Ascending aorta (tissue), 2 donors: Measurements from ENCODE around the gene SHQ1. TPM values are rescaled to one million over a fixed set of nuclear protein-coding genes. Genes with fewer than 3 reads are reported as not detected.
"Not testable (repeated sequence)": the region's sequence is repeated elsewhere in the genome, so short reads cannot be mapped to it uniquely, and the experiment has no call there.

Experiments used
- DNase-seq, 2 donors: peaks; one replicate each; pipeline ENCODE4 v3.0.0-alpha.2; 2019; ENCODE audit warnings: low spot score in 2 of 2
- H3K27ac ChIP-seq, 2 donors: fragments of 200-600 bp; sonication (generic); one replicate each; pipeline ENCODE4 v1.5.1; 2016 to 2017; ENCODE audit warnings: mild to moderate bottlenecking in 1 of 2
- H3K27me3 ChIP-seq: fragments of 200-600 bp; sonication (generic); one replicate; pipeline ENCODE4 v1.5.1; 2017
- H3K36me3 ChIP-seq, 2 donors: fragments of 200-600 bp; sonication (generic); one replicate each; pipeline ENCODE4 v1.5.1; 2016
- H3K4me1 ChIP-seq, 2 donors: fragments of 200-600 bp; sonication (generic); one replicate each; pipeline ENCODE4 v1.5.1; 2016 to 2017; ENCODE audit warnings: mild to moderate bottlenecking in 1 of 2
- H3K4me3 ChIP-seq, 2 donors: fragments of 200-600 bp; sonication (generic); one replicate each; pipeline ENCODE4 v1.5.1; 2016 to 2017; ENCODE audit warnings: mild to moderate bottlenecking in 1 of 2
- H3K9me3 ChIP-seq, 2 donors: fragments of 200-600 bp; sonication (generic); one replicate each; pipeline ENCODE4 v1.5.1; 2016
- intact Hi-C: fragments of 100-400 bp; cut with DNase I; formaldehyde crosslinking; loops from one replicate; pipeline ENCODE4 v1.15.1; 2023
- total RNA-seq: library from RNA; depleted of rRNA; stranded (reverse); fragments of >200 nt; gene quantifications from one replicate; pipeline ENCODE4 v1.1.0, GENCODE V29; 2016
- TF ChIP-seq, protein P1 (sequence below), 3 experiments: fragments of 200-600 bp in 2 of 3; fragments of 450-650 bp in 1 of 3; sonication (generic) in 2 of 3; IDR thresholded peaks; one replicate each; pipeline ENCODE4 v1.5.1; 2016 to 2019; ENCODE audit warnings: antibody characterized with exemption in 3 of 3, mild to moderate bottlenecking in 1 of 3, moderate library complexity in 1 of 3

The SHQ1 gene
- total RNA-seq, 1 donor from 2014 or later: 4.2 TPM

DNA sequence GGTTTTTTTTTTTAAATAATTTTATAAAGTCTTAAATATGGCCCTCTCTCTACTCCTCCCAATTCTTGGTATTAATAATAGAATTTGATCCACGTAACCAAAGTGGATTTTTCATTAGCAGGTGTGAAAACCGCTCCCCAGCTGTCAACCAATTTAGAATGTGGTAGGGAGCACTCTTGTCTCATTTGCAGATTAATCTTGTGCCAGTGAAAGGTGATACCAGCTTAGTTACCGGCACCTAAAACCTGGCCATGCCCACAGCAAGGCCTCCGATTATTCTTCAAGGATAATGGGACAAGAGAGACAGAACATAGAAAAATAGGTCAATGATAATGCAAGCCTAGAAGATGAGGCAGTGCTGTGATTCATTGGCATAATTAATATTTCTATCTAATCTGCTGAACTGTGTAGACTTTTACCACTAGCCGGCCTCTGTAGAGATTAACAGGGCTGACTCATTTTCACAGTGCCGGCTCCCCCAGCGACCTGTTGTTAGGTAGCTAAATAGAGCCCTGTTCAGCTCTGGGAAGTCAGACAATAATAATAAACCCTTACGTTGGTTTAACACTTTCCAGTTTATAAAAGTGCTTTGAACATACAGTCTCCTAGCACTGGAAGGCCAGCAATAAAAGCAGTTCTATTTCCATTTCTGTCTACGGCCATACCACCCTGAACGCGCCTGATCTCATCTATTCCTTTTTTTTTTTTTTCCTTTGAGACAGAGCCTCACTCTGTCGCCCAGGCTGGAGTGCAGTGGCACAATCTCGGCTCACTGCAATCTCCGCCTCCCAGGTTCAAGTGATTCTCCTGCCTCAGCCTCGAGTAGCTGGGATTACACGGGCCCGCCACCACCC, 102.9 kb downstream of the SHQ1 start:
- Histone ChIP-seq H3K9me3 (no peaks in the 10 kb centered on the region), H3K27ac (no peak overlapping the region), H3K36me3 (peaks cover 0 to 3% of the 10 kb centered on the region in 2 donors), H3K4me3 (no peak overlapping the region), H3K27me3 (no peaks in the 10 kb centered on the region), H3K4me1 (peaks cover 0 to 3% of the 10 kb centered on the region in 2 donors)
- DNase-seq: no peak
- TF ChIP-seq, protein P1, sequence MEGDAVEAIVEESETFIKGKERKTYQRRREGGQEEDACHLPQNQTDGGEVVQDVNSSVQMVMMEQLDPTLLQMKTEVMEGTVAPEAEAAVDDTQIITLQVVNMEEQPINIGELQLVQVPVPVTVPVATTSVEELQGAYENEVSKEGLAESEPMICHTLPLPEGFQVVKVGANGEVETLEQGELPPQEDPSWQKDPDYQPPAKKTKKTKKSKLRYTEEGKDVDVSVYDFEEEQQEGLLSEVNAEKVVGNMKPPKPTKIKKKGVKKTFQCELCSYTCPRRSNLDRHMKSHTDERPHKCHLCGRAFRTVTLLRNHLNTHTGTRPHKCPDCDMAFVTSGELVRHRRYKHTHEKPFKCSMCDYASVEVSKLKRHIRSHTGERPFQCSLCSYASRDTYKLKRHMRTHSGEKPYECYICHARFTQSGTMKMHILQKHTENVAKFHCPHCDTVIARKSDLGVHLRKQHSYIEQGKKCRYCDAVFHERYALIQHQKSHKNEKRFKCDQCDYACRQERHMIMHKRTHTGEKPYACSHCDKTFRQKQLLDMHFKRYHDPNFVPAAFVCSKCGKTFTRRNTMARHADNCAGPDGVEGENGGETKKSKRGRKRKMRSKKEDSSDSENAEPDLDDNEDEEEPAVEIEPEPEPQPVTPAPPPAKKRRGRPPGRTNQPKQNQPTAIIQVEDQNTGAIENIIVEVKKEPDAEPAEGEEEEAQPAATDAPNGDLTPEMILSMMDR (IDR thresholded peaks at IDR 0.05): no peak
- intact Hi-C loops: no loop called here

DNA sequence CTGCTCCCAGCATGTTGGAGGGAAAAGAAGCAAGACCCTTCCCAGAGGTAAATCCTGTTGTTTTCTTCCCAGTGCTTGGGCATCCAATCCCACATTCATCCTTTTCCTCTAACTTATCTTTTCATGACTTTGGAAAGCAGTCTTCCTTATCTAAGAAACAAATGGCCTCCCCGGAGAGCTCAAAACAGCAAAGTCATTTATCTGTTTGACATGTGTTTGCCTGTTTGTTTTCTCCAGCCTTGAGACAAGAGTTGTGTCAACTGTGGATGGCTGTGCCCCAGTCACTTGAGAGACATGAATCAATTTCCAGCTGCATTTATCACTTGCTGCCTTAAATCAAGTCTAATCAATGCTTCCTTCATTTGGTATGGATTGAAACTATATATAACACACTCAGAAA, 103.9 kb downstream of the SHQ1 start:
- intact Hi-C loops: no loop called here
- H3K9me3 ChIP-seq: no peaks in the 10 kb centered on the region
- no peak for DNase-seq
- TF ChIP-seq, protein P1 (IDR thresholded peaks at IDR 0.05): no peak
- H3K27me3 ChIP-seq: no peaks in the 10 kb centered on the region
- no peak overlapping the region for H3K27ac ChIP-seq
- H3K4me3 ChIP-seq: no peak overlapping the region
- peaks cover 0 to 3% of the 10 kb centered on the region in 2 donors for H3K4me1 ChIP-seq
- H3K36me3 ChIP-seq: no peaks in the 10 kb centered on the region

DNA sequence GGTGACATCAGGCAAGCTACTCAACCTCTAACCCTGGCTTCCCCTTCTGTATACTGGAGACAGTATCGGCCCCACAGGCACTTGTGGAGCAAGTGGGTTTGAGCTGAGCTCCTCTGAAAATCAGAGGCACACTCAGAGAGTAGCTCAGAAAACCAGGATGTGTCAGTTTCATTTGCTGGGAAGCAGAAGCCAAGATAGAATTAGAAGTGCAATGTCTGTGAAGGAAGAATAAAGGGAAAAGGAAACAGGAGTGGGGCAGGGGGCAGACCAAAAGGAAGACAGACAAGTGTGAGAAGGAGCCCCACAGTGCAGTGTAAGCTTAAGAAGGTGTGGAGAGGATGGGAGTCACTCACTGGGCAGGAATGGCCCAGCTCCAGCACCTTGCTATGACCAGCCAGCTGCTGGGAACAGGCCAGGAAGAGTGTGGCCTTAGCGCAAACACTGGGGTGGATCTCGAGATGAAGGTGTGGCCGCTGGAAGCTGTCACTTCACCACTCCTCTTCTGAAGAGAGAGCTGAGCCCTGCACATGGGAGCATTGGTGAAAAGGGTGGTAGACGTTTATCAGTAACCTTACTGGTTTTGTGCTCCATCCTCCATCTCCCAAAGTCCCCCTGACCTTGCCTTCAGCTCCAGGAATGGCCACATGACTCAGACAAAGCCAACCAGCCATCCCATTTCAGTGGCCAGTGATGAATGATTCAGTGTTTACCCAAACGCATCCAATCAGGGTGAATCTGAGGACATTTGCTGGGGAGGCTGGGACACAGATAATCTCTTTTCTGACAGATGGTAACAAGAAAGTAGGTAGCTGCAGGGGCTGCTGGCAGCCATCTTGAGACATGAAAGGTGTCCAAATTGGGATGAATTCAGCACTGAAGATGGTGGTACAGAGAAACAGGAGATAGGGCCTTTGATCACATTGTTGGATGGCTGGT, 108.4 kb downstream of the SHQ1 start:
- DNase-seq: no peak
- Histone ChIP-seq H3K27ac (no peak overlapping the region), H3K9me3 (peaks cover 0 to 2% of the 10 kb centered on the region in 2 donors), H3K4me1 (peaks cover 0 to 3% of the 10 kb centered on the region in 2 donors), H3K36me3 (no peaks in the 10 kb centered on the region), H3K4me3 (no peak overlapping the region), H3K27me3 (no peaks in the 10 kb centered on the region)
- intact Hi-C loops: no loop called here
- TF ChIP-seq, protein P1 (IDR thresholded peaks at IDR 0.05): no peak

DNA sequence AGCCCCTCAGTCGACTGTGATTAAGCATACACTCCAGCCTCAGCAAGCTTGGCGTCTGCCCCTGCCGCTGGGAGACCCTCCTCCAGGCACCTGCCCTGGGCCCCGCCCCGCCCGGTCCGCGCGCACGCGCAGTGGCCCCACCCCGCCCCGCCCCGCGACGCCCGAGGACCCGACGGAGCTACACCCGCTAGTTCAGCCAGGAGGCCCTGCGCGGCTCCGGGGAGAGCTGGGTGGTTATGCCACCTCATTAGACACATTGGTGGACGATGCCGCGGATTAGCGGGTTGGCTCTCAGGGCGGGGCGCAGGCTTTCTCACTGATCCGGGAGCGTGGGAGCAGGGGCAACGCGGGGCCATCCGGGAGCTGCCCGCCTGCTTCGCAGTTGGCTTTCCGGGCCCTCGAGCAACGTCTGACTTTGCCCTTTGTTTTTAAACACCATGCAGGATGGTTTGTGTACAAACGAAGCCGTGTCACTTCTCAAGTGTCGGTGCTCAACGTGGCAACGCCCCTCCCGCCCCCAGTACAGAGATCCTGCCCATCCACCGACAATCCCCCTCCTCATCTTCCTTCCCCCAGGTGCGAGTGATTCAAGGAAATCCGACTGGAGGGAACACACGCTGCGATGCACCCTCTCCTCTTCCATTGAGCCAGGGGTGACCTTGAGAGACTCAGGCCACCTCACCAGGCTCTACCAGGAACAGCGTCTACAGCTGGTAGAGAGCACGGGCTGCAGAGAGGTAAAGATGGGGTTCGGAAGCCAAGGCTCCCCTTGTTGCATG, 109.3 kb downstream of the SHQ1 start:
- H3K9me3 ChIP-seq: peaks cover 0 to 5% of the 10 kb centered on the region in 2 donors
- intact Hi-C loops: no loop called here
- H3K27ac ChIP-seq: no peak overlapping the region
- peak overlapping the region; percentile 39 to 54 for H3K4me3 ChIP-seq
- H3K27me3 ChIP-seq: no peaks in the 10 kb centered on the region
- TF ChIP-seq, protein P1 (IDR thresholded peaks at IDR 0.05): no peak
- no peak for DNase-seq
- no peaks in the 10 kb centered on the region for H3K36me3 ChIP-seq
- peaks cover 0 to 3% of the 10 kb centered on the region in 2 donors for H3K4me1 ChIP-seq

DNA sequence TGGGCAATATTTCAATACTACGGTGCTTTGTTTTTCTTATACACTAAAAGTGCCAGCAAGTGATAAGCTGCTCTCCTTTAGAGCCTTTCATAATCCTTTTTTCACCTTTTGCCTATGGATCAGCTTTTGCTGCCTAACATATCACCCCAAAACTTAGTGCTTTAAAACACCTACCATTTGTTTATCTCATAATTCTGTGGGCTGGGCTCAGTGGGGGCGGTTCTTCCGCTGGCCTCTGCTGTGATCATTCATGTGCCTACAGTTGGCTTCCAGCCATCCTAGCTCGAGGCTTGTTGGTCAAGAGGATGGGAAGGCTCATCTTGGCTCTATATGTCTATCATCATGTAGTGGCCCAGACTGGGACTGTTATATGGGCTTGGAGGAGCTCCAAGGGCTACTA, 113.2 kb downstream of the SHQ1 start:
- DNase-seq, H3K27me3 ChIP-seq, H3K36me3 ChIP-seq, intact Hi-C loops, H3K4me1 ChIP-seq, H3K27ac ChIP-seq, H3K4me3 ChIP-seq: not testable (repeated sequence)
- peaks cover 10 to 14% of the 10 kb centered on the region in 2 donors for H3K9me3 ChIP-seq
